Upper lobe of left lung (tissue), 4 donors: ENCODE data around the gene HOXB7.

ENCODE experiments used
- EP300 ChIP-seq, 4 donors: sonication (generic); formaldehyde crosslinking; IDR thresholded peaks; one replicate each; pipeline ENCODE4 v1.5.1; 2017; ENCODE audit warnings: antibody characterized with exemption in 4 of 4, control low read depth in 2 of 4
- TF ChIP-seq, protein P1 (sequence below), 6 experiments: fragments of 450-650 bp in 4 of 6; fragments of 200-600 bp in 2 of 6; sonication (generic) in 2 of 6; IDR thresholded peaks; one replicate each; pipeline ENCODE4 v1.5.1; 2016 to 2019; ENCODE audit warnings: antibody characterized with exemption in 6 of 6

GRCh38 chr17:48579471-48579759 lies 31.4 kb downstream of the HOXB7 start:
- TF ChIP-seq, protein P1, sequence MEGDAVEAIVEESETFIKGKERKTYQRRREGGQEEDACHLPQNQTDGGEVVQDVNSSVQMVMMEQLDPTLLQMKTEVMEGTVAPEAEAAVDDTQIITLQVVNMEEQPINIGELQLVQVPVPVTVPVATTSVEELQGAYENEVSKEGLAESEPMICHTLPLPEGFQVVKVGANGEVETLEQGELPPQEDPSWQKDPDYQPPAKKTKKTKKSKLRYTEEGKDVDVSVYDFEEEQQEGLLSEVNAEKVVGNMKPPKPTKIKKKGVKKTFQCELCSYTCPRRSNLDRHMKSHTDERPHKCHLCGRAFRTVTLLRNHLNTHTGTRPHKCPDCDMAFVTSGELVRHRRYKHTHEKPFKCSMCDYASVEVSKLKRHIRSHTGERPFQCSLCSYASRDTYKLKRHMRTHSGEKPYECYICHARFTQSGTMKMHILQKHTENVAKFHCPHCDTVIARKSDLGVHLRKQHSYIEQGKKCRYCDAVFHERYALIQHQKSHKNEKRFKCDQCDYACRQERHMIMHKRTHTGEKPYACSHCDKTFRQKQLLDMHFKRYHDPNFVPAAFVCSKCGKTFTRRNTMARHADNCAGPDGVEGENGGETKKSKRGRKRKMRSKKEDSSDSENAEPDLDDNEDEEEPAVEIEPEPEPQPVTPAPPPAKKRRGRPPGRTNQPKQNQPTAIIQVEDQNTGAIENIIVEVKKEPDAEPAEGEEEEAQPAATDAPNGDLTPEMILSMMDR (IDR thresholded peaks at IDR 0.05) = no peak
- no peak for TF ChIP-seq EP300 (IDR thresholded peaks at IDR 0.05)
